ENCODE measurements around the gene PPIF.

DNA sequence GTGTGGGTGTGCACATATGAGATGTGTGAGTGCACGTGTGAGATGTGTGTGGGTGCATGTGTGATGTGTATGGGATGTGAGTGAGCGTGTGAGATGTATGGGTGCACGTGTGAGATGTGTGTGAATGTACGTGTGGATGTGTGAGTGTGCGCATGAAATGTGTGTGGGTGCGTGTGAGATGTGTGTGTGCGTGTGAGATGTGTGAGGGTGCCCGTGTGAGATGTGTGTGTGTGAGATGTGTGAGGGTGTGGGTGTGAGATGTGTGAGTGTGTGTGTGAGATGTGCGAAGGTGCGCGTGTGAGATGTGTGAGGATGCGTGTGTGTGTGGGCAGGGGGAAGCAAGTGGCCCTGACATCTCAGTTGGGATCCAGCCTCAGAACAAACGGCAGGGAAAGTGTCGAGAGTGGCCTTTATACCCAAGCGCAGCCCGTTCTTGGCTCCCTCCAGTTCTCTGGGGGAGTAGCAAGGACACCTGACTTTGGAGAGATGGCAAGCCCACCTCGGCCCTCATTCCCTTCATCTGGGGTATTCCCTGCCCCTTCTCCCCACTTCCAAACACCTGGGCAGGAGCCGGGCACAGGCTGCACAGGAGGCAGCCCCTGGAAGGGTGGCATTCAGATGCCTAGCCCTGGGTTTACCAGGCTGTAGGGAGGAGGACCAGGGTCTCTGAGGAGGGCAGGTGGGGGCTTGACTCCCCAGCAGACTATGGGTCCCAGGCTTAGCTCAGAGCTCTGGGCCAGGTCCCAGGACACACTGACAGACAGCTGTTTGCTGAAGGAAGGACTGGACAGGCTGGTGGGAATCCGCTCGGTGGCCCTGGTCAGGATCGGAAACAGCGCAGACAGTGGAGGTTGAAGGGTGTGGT, 31.6 kb downstream of the PPIF start:
- TF ChIP-seq, protein P1, sequence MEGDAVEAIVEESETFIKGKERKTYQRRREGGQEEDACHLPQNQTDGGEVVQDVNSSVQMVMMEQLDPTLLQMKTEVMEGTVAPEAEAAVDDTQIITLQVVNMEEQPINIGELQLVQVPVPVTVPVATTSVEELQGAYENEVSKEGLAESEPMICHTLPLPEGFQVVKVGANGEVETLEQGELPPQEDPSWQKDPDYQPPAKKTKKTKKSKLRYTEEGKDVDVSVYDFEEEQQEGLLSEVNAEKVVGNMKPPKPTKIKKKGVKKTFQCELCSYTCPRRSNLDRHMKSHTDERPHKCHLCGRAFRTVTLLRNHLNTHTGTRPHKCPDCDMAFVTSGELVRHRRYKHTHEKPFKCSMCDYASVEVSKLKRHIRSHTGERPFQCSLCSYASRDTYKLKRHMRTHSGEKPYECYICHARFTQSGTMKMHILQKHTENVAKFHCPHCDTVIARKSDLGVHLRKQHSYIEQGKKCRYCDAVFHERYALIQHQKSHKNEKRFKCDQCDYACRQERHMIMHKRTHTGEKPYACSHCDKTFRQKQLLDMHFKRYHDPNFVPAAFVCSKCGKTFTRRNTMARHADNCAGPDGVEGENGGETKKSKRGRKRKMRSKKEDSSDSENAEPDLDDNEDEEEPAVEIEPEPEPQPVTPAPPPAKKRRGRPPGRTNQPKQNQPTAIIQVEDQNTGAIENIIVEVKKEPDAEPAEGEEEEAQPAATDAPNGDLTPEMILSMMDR (IDR thresholded peaks at IDR 0.05 in 4 of 5, conservative IDR thresholded peaks at IDR 0.05 in 1 of 5) = no peak
- TF ChIP-seq POLR2A (IDR thresholded peaks at IDR 0.05) = no peak

Measured in gastrocnemius medialis (tissue), 4 donors.